Vagina (tissue), 2 donors: Measurements from ENCODE around the gene ORM2.

Experiments used
- POLR2AphosphoS5 ChIP-seq, 2 donors: sonication (generic); formaldehyde crosslinking; IDR thresholded peaks; one replicate each; pipeline ENCODE4 v1.9.0; 2017; ENCODE audit warnings: antibody characterized with exemption in 2 of 2, mild to moderate bottlenecking in 2 of 2, low read depth in 1 of 2; ENCODE audit not compliant: insufficient read depth in 1 of 2
- TF ChIP-seq, protein P1 (sequence below), 3 experiments: fragments of 450-650 bp in 2 of 3; fragments of 200-600 bp in 1 of 3; sonication (generic) in 1 of 3; IDR thresholded peaks; one replicate each; pipeline ENCODE4 v1.5.1; 2017 to 2019; ENCODE audit warnings: antibody characterized with exemption in 3 of 3, mild to moderate bottlenecking in 2 of 3, moderate library complexity in 2 of 3

DNA sequence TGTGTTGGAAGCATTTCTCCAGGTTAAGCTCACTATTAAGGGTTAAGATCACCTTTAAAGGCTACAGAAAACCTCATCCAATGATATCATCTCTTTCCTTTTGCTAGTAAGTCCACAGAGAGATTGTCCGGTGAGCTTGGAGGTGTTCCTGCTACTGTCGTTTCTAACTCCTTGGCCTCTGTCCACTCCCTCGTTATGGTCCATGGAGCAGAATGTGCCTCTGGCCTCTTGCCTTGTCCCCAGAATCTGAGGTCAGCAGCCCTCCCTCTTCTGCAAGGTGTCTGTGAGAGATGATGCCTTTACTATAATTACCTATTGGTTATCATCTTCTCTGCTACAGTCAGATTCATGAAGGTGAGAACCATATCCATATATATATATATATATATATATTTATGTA, 15.0 kb downstream of the ORM2 start:
- TF ChIP-seq, protein P1, sequence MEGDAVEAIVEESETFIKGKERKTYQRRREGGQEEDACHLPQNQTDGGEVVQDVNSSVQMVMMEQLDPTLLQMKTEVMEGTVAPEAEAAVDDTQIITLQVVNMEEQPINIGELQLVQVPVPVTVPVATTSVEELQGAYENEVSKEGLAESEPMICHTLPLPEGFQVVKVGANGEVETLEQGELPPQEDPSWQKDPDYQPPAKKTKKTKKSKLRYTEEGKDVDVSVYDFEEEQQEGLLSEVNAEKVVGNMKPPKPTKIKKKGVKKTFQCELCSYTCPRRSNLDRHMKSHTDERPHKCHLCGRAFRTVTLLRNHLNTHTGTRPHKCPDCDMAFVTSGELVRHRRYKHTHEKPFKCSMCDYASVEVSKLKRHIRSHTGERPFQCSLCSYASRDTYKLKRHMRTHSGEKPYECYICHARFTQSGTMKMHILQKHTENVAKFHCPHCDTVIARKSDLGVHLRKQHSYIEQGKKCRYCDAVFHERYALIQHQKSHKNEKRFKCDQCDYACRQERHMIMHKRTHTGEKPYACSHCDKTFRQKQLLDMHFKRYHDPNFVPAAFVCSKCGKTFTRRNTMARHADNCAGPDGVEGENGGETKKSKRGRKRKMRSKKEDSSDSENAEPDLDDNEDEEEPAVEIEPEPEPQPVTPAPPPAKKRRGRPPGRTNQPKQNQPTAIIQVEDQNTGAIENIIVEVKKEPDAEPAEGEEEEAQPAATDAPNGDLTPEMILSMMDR (IDR thresholded peaks at IDR 0.05): no peak
- no peak for TF ChIP-seq POLR2AphosphoS5 (IDR thresholded peaks at IDR 0.05; ENCODE audit: insufficient read depth in 1 of 2, low read depth in 1 of 2)
